HepG2 (cell line): ENCODE measurements around the gene BPIFB4. TPM values are rescaled to one million over a fixed set of nuclear protein-coding genes. Genes with fewer than 3 reads are reported as not detected.

ENCODE experiments used
- ATAC-seq: fragments of 200-7000 bp; cut with Tn5 transposase; 3 replicates; pipeline ENCODE4 v1.9.1; 2020; ENCODE audit warnings: mild to moderate bottlenecking, moderate library complexity
- BruUV-seq: library from RNA; stranded (reverse); fragments of 400-500 nt; replicated peaks from 2 replicates; lab custom pipeline; 2021; lab: Mats Ljungman, UMichigan
- CTCF ChIA-PET: fragments of 300-600 bp; formaldehyde crosslinking; extraction: SDS; loops from one replicate; lab custom pipeline; 2021; ENCODE audit warnings: low total read pairs, inconsistent platforms, low intra/inter-chr PET ratio; lab: Yijun Ruan, JAX
- POLR2A ChIA-PET: fragments of 350-600 bp; sonication (Branson Sonifier 250); formaldehyde crosslinking; loops from one replicate; lab custom pipeline; 2020; ENCODE audit warnings: antibody characterized with exemption, inconsistent platforms; lab: Yijun Ruan, JAX
- DNase-seq: peaks from one replicate; pipeline ENCODE4 v3.0.0-alpha.2; 2015; ENCODE audit warnings: low spot score
- FAIRE-seq: peaks from 3 replicates; lab custom pipeline; 2011; peaks lifted over from hg19 to GRCh38; lab: Jason Lieb, UNC
- H2AFZ ChIP-seq: one replicate; pipeline ENCODE4 v1.6.1; 2011; ENCODE audit warnings: low read length, inconsistent platforms
- H3K27ac ChIP-seq: fragments of 300-600 bp; 3 replicates; pipeline ENCODE4 v1.8.0; 2011; ENCODE audit warnings: mixed run types, mild to moderate bottlenecking, mixed read lengths, low read length, inconsistent platforms; ENCODE audit not compliant: insufficient read depth; ENCODE audit errors: extremely low read length
- H3K27me3 ChIP-seq, 2 experiments: fragments of 200-600 bp in 1 of 2; 2 replicates in 1 of 2; 3 replicates in 1 of 2; pipeline versions ENCODE4 v1.6.0 to v1.8.0; 2011; ENCODE audit warnings: low read length in 2 of 2, mild to moderate bottlenecking in 2 of 2, moderate library complexity in 2 of 2, inconsistent platforms in 1 of 2; ENCODE audit not compliant: insufficient read depth in 2 of 2, control insufficient read depth in 1 of 2
- H3K36me3 ChIP-seq, 2 experiments: fragments of 200-600 bp in 1 of 2; replicated peaks in 1 of 2; 2 replicates in 1 of 2; 3 replicates in 1 of 2; pipeline versions ENCODE4 v1.5.1 to v1.8.0; 2011; ENCODE audit warnings: low read length in 2 of 2, inconsistent platforms in 1 of 2; ENCODE audit not compliant: insufficient read depth in 2 of 2, control insufficient read depth in 1 of 2
- H3K4me1 ChIP-seq: 2 replicates; pipeline ENCODE4 v1.5.1; 2012; ENCODE audit warnings: low read length, inconsistent platforms; ENCODE audit not compliant: insufficient read depth
- H3K4me2 ChIP-seq: 2 replicates; pipeline ENCODE4 v1.6.0; 2011; ENCODE audit warnings: low read depth, low read length, inconsistent platforms
- H3K4me3 ChIP-seq, 3 experiments: fragments of 200-600 bp in 1 of 3; sonication (generic), shearing (Covaris generic) in 1 of 3; replicated peaks in 1 of 3; 2 replicates each; pipeline ENCODE4 v1.5.1; 2011 to 2016; ENCODE audit warnings: low read length in 3 of 3, inconsistent platforms in 2 of 3, low read depth in 2 of 3, mild to moderate bottlenecking in 2 of 3, control low read depth in 1 of 3, mixed read lengths in 1 of 3; ENCODE audit not compliant: insufficient read depth in 1 of 3
- H3K79me2 ChIP-seq: one replicate; pipeline ENCODE4 v1.6.1; 2011; ENCODE audit warnings: low read length, inconsistent platforms; ENCODE audit not compliant: insufficient read depth
- H3K9ac ChIP-seq: 2 replicates; pipeline ENCODE4 v1.6.0; 2011; ENCODE audit warnings: mild to moderate bottlenecking, low read depth, low read length, inconsistent platforms; ENCODE audit not compliant: insufficient read depth
- H3K9me3 ChIP-seq: 2 replicates; pipeline ENCODE4 v1.5.1; 2012; ENCODE audit warnings: mild to moderate bottlenecking, low read length
- H4K20me1 ChIP-seq: 2 replicates; pipeline ENCODE4 v1.6.0; 2011; ENCODE audit warnings: inconsistent platforms, mild to moderate bottlenecking, low read length, moderate library complexity; ENCODE audit not compliant: insufficient read depth
- FOXK1 ChIP-seq: sonication (generic); formaldehyde crosslinking; IDR thresholded peaks from 2 replicates; pipeline ENCODE4 v1.4.0; 2020; ENCODE audit warnings: low read depth, missing genetic modification reagents, borderline replicate concordance
- NFE2L2 ChIP-seq: fragments of 150-350 bp; IDR thresholded peaks from 2 replicates; pipeline ENCODE4 v1.6.1; 2014; ENCODE audit warnings: low read length
- ZNF629 ChIP-seq: sonication (generic); formaldehyde crosslinking; conservative IDR thresholded peaks from 2 replicates; pipeline ENCODE4 v1.5.0; 2020; ENCODE audit warnings: missing genetic modification reagents
- ZNF792 ChIP-seq: IDR thresholded peaks from 2 replicates; pipeline ENCODE4 v1.6.1; 2016
- WGBS: methylation state at CpG from one replicate; pipeline ENCODE4 v1.1.6; 2017; ENCODE audit warnings: low lambda C conversion rate; 5-methylcytosine and 5-hydroxymethylcytosine counted together
- in situ Hi-C: cut with HindIII; loops from 2 replicates; pipeline ENCODE4 v1.10.0; 2017; ENCODE audit warnings: low pct_unique_long_range_greater_than_20kb; ENCODE audit not compliant: extremely low pct_ligation_motif_present
- intact Hi-C: fragments of 100-400 bp; cut with micrococcal nuclease; formaldehyde crosslinking; loops from one replicate; pipeline ENCODE4 v1.10.0; 2022; ENCODE audit not compliant: unreplicated experiment
- polyA plus RNA-seq, 8 experiments: library from polyadenylated mRNA; depleted of rRNA in 3 of 8; stranded (reverse) in 7 of 8; unstranded in 1 of 8; fragments of >200 nt; fragmentation: Illumina TruSeq in 4 of 8; extraction: Trizol in 4 of 8; gene quantifications; 2 replicates each; pipeline versions ENCODE4 v1.2.1 to v1.2.3, GENCODE V29; 2011 to 2016; ENCODE audit warnings: low read depth in 4 of 8, missing spikeins in 1 of 8, mixed read lengths in 1 of 8; ENCODE audit not compliant: insufficient read depth in 1 of 8
- total RNA-seq, 5 experiments: library from RNA; depleted of rRNA; stranded (reverse); fragments of >200 nt; fragmentation: Illumina TruSeq; extraction: Trizol; gene quantifications; 2 replicates each; pipeline ENCODE4 v1.2.3, GENCODE V29; 2016; ENCODE audit warnings: low read depth in 1 of 5
- TF ChIP-seq, protein P1 (sequence below): IDR thresholded peaks from 2 replicates; pipeline ENCODE4 v1.6.1; 2016; ENCODE audit warnings: missing genetic modification reagents, missing compliant biosample characterization
- TF ChIP-seq, protein P2 (sequence below): sonication (generic); formaldehyde crosslinking; IDR thresholded peaks from 2 replicates; pipeline ENCODE4 v1.8.0; 2022; ENCODE audit warnings: mild to moderate bottlenecking, missing genetic modification reagents, borderline replicate concordance

The BPIFB4 gene
- total and polyA plus RNA-seq, 2 of the 13 experiments (the other 11 are each of a cell fraction or from before 2014, with no cell fraction given) = 0.09 TPM; not detected in 1

GRCh38 chr20:33132513-33133372 is 53.3 kb downstream of the BPIFB4 start:
- BruUV-seq = no TSS peak
- peaks cover 2 to 35% of the 10 kb centered on the region in 2 experiments; a peak in 3 of 5 replicates for H3K27me3 ChIP-seq
- H3K9ac ChIP-seq = no peak overlapping the region
- no peak overlapping the region for H3K27ac ChIP-seq
- DNase-seq (no peak), FAIRE-seq (no peak), ATAC-seq (peak; percentile 58)
- H3K4me2 ChIP-seq = no peak overlapping the region; the same call in 1 of the 2 replicates
- intact Hi-C loops = no loop called here
- no peaks in the 10 kb centered on the region for H3K36me3 ChIP-seq
- CTCF ChIA-PET = no interaction called here
- 10% methylated on average over 8 of the region's 14 CpGs for WGBS
- no peaks in the 10 kb centered on the region for H3K79me2 ChIP-seq
- no peaks in the 10 kb centered on the region for H3K9me3 ChIP-seq
- no peak overlapping the region for H3K4me3 ChIP-seq
- H2AFZ ChIP-seq = no peak overlapping the region
- POLR2A ChIA-PET = no interaction called here
- TF ChIP-seq, protein P1, sequence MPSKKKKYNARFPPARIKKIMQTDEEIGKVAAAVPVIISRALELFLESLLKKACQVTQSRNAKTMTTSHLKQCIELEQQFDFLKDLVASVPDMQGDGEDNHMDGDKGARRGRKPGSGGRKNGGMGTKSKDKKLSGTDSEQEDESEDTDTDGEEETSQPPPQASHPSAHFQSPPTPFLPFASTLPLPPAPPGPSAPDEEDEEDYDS (CRISPR knock-in tag) = no peak
- peak; percentile 62 for TF ChIP-seq NFE2L2
- no peak for TF ChIP-seq ZNF792 (CRISPR knock-in tag)
- TF ChIP-seq, protein P2, sequence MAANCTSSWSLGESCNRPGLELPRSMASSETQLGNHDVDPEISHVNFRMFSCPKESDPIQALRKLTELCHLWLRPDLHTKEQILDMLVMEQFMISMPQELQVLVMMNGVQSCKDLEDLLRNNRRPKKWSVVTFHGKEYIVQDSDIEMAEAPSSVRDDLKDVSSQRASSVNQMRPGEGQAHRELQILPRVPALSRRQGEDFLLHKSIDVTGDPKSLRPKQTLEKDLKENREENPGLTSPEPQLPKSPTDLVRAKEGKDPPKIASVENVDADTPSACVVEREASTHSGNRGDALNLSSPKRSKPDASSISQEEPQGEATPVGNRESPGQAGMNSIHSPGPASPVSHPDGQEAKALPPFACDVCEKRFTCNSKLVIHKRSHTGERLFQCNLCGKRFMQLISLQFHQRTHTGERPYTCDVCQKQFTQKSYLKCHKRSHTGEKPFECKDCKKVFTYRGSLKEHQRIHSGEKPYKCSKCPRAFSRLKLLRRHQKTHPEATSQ = no peak
- peaks cover 9% of the 10 kb centered on the region for H3K4me1 ChIP-seq
- H4K20me1 ChIP-seq = no peaks in the 10 kb centered on the region
- in situ Hi-C loops = no loop called here

DNA sequence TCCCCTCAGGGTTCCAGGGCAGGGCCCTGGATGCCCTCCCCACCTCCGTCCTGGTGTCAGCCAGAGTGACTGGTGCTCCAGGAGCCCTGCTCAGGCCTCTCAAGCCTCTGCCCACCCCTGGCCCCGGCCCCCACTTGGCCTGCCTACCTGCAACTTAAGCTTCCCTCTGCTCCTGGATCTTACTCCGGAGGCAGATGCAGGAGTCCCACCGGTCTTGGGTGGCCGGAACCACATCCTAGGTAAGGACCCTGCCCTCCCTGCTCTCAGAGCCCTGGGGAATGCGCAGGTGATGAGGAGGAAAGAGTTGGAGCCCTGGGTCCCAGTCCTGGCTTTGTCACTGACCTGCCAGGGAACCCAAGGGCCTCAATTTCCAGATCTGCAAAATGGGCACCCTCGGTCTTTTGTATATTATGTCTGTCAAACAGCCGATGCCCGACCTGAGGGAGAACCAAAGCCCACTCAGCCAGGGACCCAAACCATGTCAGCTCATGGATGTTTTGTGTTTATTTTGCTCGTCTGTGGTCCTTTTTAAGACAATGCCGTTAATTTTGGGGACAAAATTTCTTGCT is 54.0 kb downstream of the BPIFB4 start:
- Histone ChIP-seq H3K36me3 (no peaks in the 10 kb centered on the region), H3K4me2 (no peak overlapping the region), H3K9me3 (no peaks in the 10 kb centered on the region), H3K79me2 (no peaks in the 10 kb centered on the region), H4K20me1 (no peaks in the 10 kb centered on the region), H3K27me3 (peaks cover 2 to 35% of the 10 kb centered on the region in 2 experiments; a peak in 3 of 5 replicates), H3K9ac (no peak overlapping the region), H3K27ac (no peak overlapping the region), H3K4me1 (peaks cover 6% of the 10 kb centered on the region; the same call in 1 of the 2 replicates), H3K4me3 (no peak overlapping the region), H2AFZ (no peak overlapping the region)
- WGBS = 56% methylated on average over 11 of the region's 11 CpGs
- no peak for FAIRE-seq
- ChIA-PET CTCF (no interaction called here), POLR2A (no interaction called here)
- DNase-seq = no peak
- intact Hi-C loops (no loop called here), in situ Hi-C loops (no loop called here)
- no peak; the same call in 1 of the 3 replicates for ATAC-seq
- BruUV-seq = no TSS peak
- TF ChIP-seq ZNF629 (CRISPR knock-in tag) (peak; percentile 86), FOXK1 (CRISPR knock-in tag) (no peak)
